GM10266 (cell line): ENCODE measurements around the gene PRKG1.
"Not testable (repeated sequence)": the region's sequence is repeated elsewhere in the genome, so short reads cannot be mapped to it uniquely, and the experiment has no call there.

Experiments
- DNase-seq: peaks from one replicate; pipeline ENCODE4 v3.0.0; 2012; ENCODE audit errors: extremely low spot score
- TF ChIP-seq, protein P1 (sequence below): IDR thresholded peaks from 2 replicates; pipeline ENCODE4 v1.5.1; 2012; ENCODE audit warnings: mild to moderate bottlenecking, low read depth; ENCODE audit not compliant: control insufficient read depth, insufficient read depth; ENCODE audit errors: missing control alignments

Gene PRKG1

DNA sequence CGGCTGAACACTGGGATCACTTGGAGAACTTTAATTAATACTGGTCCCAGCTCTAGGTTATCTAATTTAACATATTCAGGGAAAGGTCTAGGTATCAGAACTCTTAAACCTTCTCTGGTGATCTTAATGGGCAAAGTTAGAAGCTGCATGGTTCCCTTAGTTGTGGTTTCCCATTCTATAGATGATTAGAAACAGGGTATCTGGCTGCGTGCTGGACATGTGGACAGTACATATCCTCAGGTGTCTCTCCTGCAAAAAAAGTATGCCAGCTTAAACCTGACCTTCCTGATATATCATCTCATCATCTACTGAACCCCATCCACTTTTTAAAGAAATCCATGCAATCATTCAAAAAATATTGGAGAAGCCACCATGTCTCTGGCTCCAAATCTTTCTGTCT is 955.3 kb downstream of the PRKG1 start:
- no peak for DNase-seq
- TF ChIP-seq, protein P1, sequence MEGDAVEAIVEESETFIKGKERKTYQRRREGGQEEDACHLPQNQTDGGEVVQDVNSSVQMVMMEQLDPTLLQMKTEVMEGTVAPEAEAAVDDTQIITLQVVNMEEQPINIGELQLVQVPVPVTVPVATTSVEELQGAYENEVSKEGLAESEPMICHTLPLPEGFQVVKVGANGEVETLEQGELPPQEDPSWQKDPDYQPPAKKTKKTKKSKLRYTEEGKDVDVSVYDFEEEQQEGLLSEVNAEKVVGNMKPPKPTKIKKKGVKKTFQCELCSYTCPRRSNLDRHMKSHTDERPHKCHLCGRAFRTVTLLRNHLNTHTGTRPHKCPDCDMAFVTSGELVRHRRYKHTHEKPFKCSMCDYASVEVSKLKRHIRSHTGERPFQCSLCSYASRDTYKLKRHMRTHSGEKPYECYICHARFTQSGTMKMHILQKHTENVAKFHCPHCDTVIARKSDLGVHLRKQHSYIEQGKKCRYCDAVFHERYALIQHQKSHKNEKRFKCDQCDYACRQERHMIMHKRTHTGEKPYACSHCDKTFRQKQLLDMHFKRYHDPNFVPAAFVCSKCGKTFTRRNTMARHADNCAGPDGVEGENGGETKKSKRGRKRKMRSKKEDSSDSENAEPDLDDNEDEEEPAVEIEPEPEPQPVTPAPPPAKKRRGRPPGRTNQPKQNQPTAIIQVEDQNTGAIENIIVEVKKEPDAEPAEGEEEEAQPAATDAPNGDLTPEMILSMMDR: no peak

DNA sequence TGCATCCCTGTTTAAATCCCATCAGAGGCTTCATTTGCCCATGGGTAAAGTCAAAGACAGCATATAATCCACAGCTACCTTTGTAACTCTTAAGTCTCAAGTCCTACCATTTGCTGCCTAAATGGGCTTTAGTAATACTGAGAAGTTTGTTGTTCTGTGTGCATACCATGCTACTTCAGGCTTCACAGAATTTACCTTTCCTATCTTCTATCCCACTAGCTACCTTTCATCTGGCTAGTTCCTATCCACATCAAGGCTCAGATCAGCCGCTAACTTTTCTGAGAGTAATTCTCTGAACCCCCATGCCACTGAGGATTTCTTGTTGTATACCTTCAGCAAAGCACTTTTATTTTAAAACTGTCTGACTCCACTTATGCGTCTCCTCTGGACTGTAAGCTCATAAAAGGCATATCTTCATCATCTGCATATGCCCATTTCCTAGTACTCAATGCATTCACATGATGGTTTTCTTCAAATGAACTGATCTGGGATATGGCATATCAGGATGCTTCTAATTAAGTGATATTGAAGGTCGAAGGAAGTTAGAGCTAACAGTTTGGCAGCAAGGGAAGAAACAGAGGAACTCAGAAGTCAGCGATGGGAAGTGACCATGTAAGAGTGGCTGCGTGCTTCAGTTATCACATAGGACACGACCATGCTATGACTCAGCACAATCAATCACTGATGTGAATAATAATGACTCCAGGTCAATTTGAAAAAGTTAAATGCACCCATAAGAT is 955.9 kb downstream of the PRKG1 start:
- TF ChIP-seq, protein P1: no peak
- no peak for DNase-seq

GRCh38 chr10:52030975-52031374 is 956.7 kb downstream of the PRKG1 start:
- no peak for DNase-seq
- TF ChIP-seq, protein P1: no peak

DNA sequence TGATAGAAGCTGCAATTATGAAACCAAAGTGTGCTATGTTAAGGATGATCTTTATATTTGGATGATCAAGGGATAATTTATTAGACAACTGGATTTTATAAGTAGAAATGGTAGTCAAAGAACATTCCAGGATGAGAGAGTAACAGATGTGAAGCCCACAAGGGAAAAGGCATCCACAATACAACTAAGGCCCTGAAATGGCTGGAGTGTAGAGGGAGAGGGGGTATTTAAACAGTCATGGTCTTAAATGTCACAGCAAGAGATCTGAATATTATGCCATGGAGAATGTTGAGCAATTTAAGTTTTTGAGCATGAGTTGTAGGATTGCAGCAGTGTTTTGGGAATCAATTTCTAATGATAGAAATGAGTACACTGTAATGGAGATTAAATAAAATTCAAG is 957.5 kb downstream of the PRKG1 start:
- TF ChIP-seq, protein P1: no peak
- DNase-seq: no peak

DNA sequence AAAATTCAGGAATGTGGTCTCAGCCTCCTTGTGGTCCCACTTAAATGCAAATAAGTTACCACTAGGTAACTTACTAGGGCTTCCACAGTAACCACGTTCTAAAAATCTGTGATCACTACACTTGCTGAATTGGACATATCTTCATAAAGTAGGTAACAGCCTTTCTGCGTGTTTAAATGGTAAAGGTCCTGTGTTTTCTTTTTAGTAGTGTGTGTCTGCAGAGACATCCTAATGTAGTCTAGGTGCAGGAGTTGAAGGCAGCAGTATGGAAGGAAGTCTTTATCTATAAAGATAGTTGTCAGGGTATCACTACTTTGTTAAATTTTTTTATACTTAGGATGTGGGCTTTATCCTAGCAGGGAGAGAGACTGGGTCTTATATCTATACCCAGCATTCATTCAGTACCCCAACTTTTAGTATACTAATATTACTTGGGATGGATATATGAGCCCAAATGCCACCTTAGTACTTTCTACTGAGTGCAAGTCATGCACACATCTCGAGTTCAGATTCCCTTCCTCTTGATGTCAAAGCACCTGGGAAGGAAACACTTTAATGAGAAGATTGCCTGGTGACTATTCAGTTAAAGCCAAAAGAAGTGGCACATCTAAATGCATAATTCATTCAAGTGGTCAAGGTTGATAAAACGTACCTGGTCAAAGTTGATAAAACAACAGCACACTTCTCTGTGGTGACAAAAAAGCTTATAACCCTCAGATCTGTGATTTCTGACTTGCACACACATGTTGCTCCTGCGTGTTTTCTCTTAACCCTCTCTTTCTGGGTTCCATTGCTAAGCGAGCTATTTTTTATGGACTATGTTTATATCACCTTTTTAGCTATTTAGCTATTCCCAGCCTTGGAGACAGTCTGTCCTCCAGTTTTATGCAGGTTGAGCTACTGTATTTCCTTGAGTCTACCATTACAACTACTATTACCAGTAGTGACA is 958.7 kb downstream of the PRKG1 start:
- no peak for DNase-seq

GRCh38 chr10:52039002-52039793 is 964.9 kb downstream of the PRKG1 start:
- DNase-seq: not testable (repeated sequence)

More for the DNA sequence above, 958.7 kb downstream of the PRKG1 start:
- TF ChIP-seq, protein P1: no peak

DNA sequence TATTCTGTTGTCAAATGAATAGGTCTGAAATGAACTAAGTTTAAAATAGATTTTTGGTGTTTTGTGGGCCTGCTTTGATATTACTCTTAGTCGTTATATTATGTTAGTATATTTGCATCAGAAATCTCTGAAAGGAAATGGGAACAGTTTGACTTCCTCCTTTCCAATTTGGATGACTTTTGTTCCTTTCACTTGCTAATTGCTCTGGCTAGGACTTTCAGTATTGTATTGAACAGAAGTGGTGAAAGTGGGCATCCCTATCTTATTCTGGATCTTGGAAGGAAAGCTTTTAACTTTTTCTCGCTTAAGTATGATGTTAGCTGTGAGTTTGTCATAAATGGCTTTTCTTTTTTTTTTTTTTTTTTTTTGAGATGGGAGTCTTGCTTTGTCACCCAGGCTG is 966.2 kb downstream of the PRKG1 start:
- TF ChIP-seq, protein P1: no peak

More for the DNA sequence above, 966.2 kb downstream of the PRKG1 start:
- DNase-seq: no peak
